ENCODE results near the gene TSHZ2. TPM values are rescaled to one million over a fixed set of nuclear protein-coding genes. Genes with fewer than 3 reads are reported as not detected.

TSHZ2 gene
- total RNA-seq, 1 donor = 3.6 TPM

DNA sequence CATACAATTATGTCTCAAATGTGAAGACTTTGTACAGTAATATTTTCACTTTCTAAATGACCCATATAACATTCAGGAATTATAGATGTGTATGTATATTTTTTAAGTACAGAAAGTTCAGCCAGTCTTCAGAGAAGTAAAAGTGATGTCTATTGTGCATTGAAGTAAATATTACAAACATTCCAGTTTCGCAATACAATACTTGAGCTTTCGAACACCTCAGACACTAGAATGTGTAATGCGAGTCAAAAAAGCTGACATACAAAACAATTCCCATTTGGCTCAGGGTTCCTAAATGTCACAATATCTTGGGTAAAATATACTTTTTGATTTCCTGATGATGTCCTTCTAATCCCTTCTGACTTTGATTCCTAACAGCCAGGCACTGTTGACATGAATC lies 520.1 kb downstream of the TSHZ2 start:
- no peak overlapping the region for H3K4me2 ChIP-seq (ENCODE audit: insufficient read depth, low read length)
- H3K79me2 ChIP-seq (ENCODE audit: insufficient read depth, low read length) = no peaks in the 10 kb centered on the region
- H3K4me3 ChIP-seq (ENCODE audit: insufficient read depth, low read length) = no peak overlapping the region
- no peaks in the 10 kb centered on the region for H3K9me3 ChIP-seq (ENCODE audit: low read depth, low read length)
- no peak overlapping the region for H2AFZ ChIP-seq (ENCODE audit: low read length)
- H3K4me1 ChIP-seq (ENCODE audit: insufficient read depth, low read length) = no peaks in the 10 kb centered on the region
- TF ChIP-seq CTCF (IDR thresholded peaks at IDR 0.05; ENCODE audit: extremely low read depth, low read depth, low read length) = no peak
- DNase-seq (ENCODE audit: insufficient read length, low spot score, missing footprints) = no peak
- no peaks in the 10 kb centered on the region for H3K27me3 ChIP-seq (ENCODE audit: insufficient read depth, low read length)
- H3K27ac ChIP-seq (ENCODE audit: low read depth, low read length) = no peak overlapping the region
- H3K36me3 ChIP-seq (ENCODE audit: insufficient read depth, low read length) = no peaks in the 10 kb centered on the region
- H4K20me1 ChIP-seq (ENCODE audit: insufficient read depth, low read length) = no peaks in the 10 kb centered on the region

DNA sequence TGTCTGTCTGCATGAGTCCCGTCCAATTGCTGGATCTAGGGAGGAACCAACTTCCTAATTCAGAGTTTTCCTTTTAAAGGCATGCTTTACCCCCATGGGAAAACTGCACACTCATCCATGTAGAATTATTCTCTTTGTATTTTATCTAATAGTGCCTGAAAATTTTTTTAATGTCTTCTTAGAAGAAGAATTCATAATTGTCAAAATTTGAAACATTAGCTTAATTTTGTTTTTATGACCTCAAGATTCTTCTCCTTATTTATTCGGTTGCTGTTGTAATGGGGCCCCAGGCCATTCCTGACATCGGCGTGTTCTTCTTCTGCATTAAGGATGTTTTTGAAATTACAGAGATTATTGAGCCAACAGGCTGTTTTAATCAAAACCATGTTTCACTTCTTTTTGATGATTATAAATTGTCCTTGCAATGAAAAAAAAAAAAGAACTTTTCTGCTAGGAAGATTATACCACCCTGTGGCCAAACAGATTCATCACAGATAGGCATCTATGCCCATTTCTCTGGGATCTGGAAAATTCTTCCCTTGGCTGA lies 521.2 kb downstream of the TSHZ2 start:
- Histone ChIP-seq H3K36me3 (ENCODE audit: insufficient read depth, low read length) (no peaks in the 10 kb centered on the region), H2AFZ (ENCODE audit: low read length) (no peak overlapping the region), H3K4me1 (ENCODE audit: insufficient read depth, low read length) (no peaks in the 10 kb centered on the region), H3K4me2 (ENCODE audit: insufficient read depth, low read length) (no peak overlapping the region), H3K9me3 (ENCODE audit: low read depth, low read length) (no peaks in the 10 kb centered on the region), H4K20me1 (ENCODE audit: insufficient read depth, low read length) (no peaks in the 10 kb centered on the region), H3K4me3 (ENCODE audit: insufficient read depth, low read length) (no peak overlapping the region), H3K27ac (ENCODE audit: low read depth, low read length) (no peak overlapping the region), H3K79me2 (ENCODE audit: insufficient read depth, low read length) (no peaks in the 10 kb centered on the region), H3K27me3 (ENCODE audit: insufficient read depth, low read length) (no peaks in the 10 kb centered on the region)
- no peak for DNase-seq (ENCODE audit: insufficient read length, low spot score, missing footprints)
- TF ChIP-seq CTCF (IDR thresholded peaks at IDR 0.05; ENCODE audit: extremely low read depth, low read depth, low read length) = no peak

DNA sequence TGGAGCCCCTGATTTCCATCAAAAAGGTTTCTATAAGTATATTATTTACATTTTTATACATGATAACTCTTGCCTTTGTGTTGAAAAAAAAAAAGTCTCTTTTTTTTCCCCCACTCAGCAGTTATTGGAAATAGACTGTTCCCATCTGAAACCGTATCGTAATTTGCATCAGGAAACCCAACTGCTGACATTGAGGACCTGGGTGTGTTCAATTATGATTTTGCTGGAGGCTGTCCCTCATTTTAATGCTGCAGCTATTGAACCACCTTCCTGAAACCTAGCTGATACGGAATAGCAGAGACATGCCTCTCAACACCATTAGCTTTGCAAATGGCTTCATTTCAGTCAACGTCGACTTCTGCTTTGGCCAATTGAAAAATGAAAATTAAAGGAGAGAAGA lies 522.6 kb downstream of the TSHZ2 start:
- no peaks in the 10 kb centered on the region for H4K20me1 ChIP-seq (ENCODE audit: insufficient read depth, low read length)
- no peak for DNase-seq (ENCODE audit: insufficient read length, low spot score, missing footprints)
- no peak overlapping the region for H3K27ac ChIP-seq (ENCODE audit: low read depth, low read length)
- H3K9me3 ChIP-seq (ENCODE audit: low read depth, low read length) = no peaks in the 10 kb centered on the region
- H3K27me3 ChIP-seq (ENCODE audit: insufficient read depth, low read length) = no peaks in the 10 kb centered on the region
- no peak for TF ChIP-seq CTCF (IDR thresholded peaks at IDR 0.05; ENCODE audit: extremely low read depth, low read depth, low read length)
- no peak overlapping the region for H3K4me3 ChIP-seq (ENCODE audit: insufficient read depth, low read length)
- no peak overlapping the region for H2AFZ ChIP-seq (ENCODE audit: low read length)
- H3K4me1 ChIP-seq (ENCODE audit: insufficient read depth, low read length) = no peaks in the 10 kb centered on the region
- H3K4me2 ChIP-seq (ENCODE audit: insufficient read depth, low read length) = no peak overlapping the region
- no peaks in the 10 kb centered on the region for H3K36me3 ChIP-seq (ENCODE audit: insufficient read depth, low read length)
- H3K79me2 ChIP-seq (ENCODE audit: insufficient read depth, low read length) = no peaks in the 10 kb centered on the region

DNA sequence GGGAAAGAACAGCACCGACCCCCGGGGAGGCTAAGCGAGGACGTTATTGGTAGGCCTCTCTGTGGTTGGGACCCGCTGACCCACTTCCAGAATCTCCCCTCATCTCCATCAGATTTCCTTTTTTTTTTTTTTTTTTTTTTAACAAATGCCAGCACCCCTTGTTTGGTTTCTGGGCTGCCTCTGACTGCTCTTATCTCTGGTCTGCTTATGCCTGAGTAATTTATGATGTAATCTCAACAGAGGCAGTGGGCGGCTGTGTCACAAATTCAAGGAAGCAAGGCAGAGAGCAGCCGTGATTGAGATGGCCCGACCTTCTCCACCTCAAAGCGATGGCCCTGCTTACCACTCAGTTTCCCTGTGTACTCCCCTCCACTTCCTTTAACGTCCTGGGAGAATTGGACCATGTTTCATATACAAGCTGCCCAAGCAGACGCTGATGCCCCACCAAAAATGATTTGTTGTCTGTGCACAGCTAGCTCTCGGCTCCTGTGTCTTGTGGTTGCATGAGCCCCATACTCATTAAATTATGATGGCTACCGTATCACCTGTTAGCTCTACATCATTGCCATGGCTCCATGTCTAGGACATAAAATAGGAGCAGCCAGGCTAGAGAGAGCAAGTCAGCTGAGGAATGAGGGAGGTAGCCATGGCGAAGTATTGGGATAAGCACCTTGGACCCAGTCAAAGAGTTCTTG lies 523.4 kb downstream of the TSHZ2 start:
- H2AFZ ChIP-seq (ENCODE audit: low read length) = peak overlapping the region; percentile 10
- H3K4me3 ChIP-seq (ENCODE audit: insufficient read depth, low read length) = no peak overlapping the region
- H3K27me3 ChIP-seq (ENCODE audit: insufficient read depth, low read length) = no peaks in the 10 kb centered on the region
- H3K9me3 ChIP-seq (ENCODE audit: low read depth, low read length) = no peaks in the 10 kb centered on the region
- H3K4me1 ChIP-seq (ENCODE audit: insufficient read depth, low read length) = no peaks in the 10 kb centered on the region
- TF ChIP-seq CTCF (IDR thresholded peaks at IDR 0.05; ENCODE audit: extremely low read depth, low read depth, low read length) = no peak
- DNase-seq (ENCODE audit: insufficient read length, low spot score, missing footprints) = no peak
- H3K36me3 ChIP-seq (ENCODE audit: insufficient read depth, low read length) = no peaks in the 10 kb centered on the region
- no peaks in the 10 kb centered on the region for H4K20me1 ChIP-seq (ENCODE audit: insufficient read depth, low read length)
- no peak overlapping the region for H3K27ac ChIP-seq (ENCODE audit: low read depth, low read length)
- H3K79me2 ChIP-seq (ENCODE audit: insufficient read depth, low read length) = no peaks in the 10 kb centered on the region
- no peak overlapping the region for H3K4me2 ChIP-seq (ENCODE audit: insufficient read depth, low read length)
